Measurements from ENCODE around the gene PCP2. TPM values are rescaled to one million over a fixed set of nuclear protein-coding genes. Genes with fewer than 3 reads are reported as not detected.

Gene PCP2
- total and polyA plus RNA-seq, 2 experiments from 2014 or later: 0.60 TPM; not detected in 1

- Histone ChIP-seq H3K9me2 (replicated peaks; ENCODE audit: insufficient read depth) (no peaks in the 10 kb centered on the region), H3K9me3 (ENCODE audit: low read depth) (no peaks in the 10 kb centered on the region), H3K4me2 (no peak overlapping the region), H3K79me2 (peaks cover 67% of the 10 kb centered on the region), H3K4me3 (no peak overlapping the region), H3K27ac (no peak overlapping the region), H3K27me3 (no peaks in the 10 kb centered on the region), H2AFZ (no peak overlapping the region), H3K36me3 (replicated peaks; ENCODE audit: insufficient read depth, low read depth) (no peaks in the 10 kb centered on the region), H4K20me1 (ENCODE audit: insufficient read depth, poor library complexity, severe bottlenecking) (peaks cover 80% of the 10 kb centered on the region), H3K4me1 (ENCODE audit: insufficient read depth) (peaks cover 1% of the 10 kb centered on the region)
- DNase-seq (ENCODE audit: low spot score): no peak
- no peak for TF ChIP-seq EZH2phosphoT487 (IDR thresholded peaks at IDR 0.05; ENCODE audit: low read depth, severe bottlenecking, unreplicated experiment)
- TF ChIP-seq EZH2 (IDR thresholded peaks at IDR 0.05; ENCODE audit: borderline replicate concordance): no peak
- TF ChIP-seq CTCF (IDR thresholded peaks at IDR 0.05; ENCODE audit: poor library complexity): no peak
- WGBS (ENCODE audit: low lambda C conversion rate, missing lambda C conversion rate): 57% methylated on average over 14 of the region's 15 CpGs
Observed at GRCh38 chr19:7602240-7602934, 31.1 kb downstream of the PCP2 start.

- Histone ChIP-seq H3K9me2 (replicated peaks; ENCODE audit: insufficient read depth) (no peaks in the 10 kb centered on the region), H4K20me1 (ENCODE audit: insufficient read depth, poor library complexity, severe bottlenecking) (peaks cover 75% of the 10 kb centered on the region), H3K4me2 (no peak overlapping the region), H3K4me3 (no peak overlapping the region), H3K27me3 (no peaks in the 10 kb centered on the region), H3K4me1 (ENCODE audit: insufficient read depth) (peaks cover 5% of the 10 kb centered on the region), H3K79me2 (peaks cover 77% of the 10 kb centered on the region), H2AFZ (no peak overlapping the region), H3K9me3 (ENCODE audit: low read depth) (no peaks in the 10 kb centered on the region), H3K27ac (no peak overlapping the region), H3K36me3 (replicated peaks; ENCODE audit: insufficient read depth, low read depth) (no peaks in the 10 kb centered on the region)
- DNase-seq (ENCODE audit: low spot score): no peak
- no peak for TF ChIP-seq EZH2phosphoT487 (IDR thresholded peaks at IDR 0.05; ENCODE audit: low read depth, severe bottlenecking, unreplicated experiment)
- TF ChIP-seq CTCF (IDR thresholded peaks at IDR 0.05; ENCODE audit: poor library complexity): no peak
- no peak for TF ChIP-seq EZH2 (IDR thresholded peaks at IDR 0.05; ENCODE audit: borderline replicate concordance)
Observed at GRCh38 chr19:7600721-7601120, 32.8 kb downstream of the PCP2 start.

GRCh38 chr19:7598180-7598579, 35.3 kb downstream of the PCP2 start:
- 80% methylated on average over 6 of the region's 6 CpGs for WGBS (ENCODE audit: low lambda C conversion rate, missing lambda C conversion rate)
- H3K27me3 ChIP-seq: no peaks in the 10 kb centered on the region

More at GRCh38 chr19:7598180-7598579, 35.3 kb downstream of the PCP2 start:
- DNase-seq (ENCODE audit: low spot score): no peak
- Histone ChIP-seq H2AFZ (no peak overlapping the region), H3K79me2 (peaks cover 52% of the 10 kb centered on the region), H3K4me1 (ENCODE audit: insufficient read depth) (peaks cover 5% of the 10 kb centered on the region), H3K9me3 (ENCODE audit: low read depth) (no peaks in the 10 kb centered on the region), H3K9me2 (replicated peaks; ENCODE audit: insufficient read depth) (no peaks in the 10 kb centered on the region), H3K27ac (no peak overlapping the region), H3K36me3 (replicated peaks; ENCODE audit: insufficient read depth, low read depth) (no peaks in the 10 kb centered on the region), H3K4me3 (no peak overlapping the region), H4K20me1 (ENCODE audit: insufficient read depth, poor library complexity, severe bottlenecking) (peaks cover 50% of the 10 kb centered on the region), H3K4me2 (peak overlapping the region; percentile 89)
- TF ChIP-seq EZH2phosphoT487 (IDR thresholded peaks at IDR 0.05; ENCODE audit: low read depth, severe bottlenecking, unreplicated experiment) (no peak), CTCF (IDR thresholded peaks at IDR 0.05; ENCODE audit: poor library complexity) (no peak), EZH2 (IDR thresholded peaks at IDR 0.05; ENCODE audit: borderline replicate concordance) (no peak)
